Cerebellar cortex (tissue), 1 donor: ENCODE data around the gene CYP11A1.

ENCODE experiments used
- DNase-seq: peaks from one replicate; pipeline ENCODE4 v3.0.0-alpha.2; 2015; ENCODE audit warnings: low spot score

The CYP11A1 gene

GRCh38 chr15:74347757-74348250, 19.6 kb downstream of the CYP11A1 start:
- DNase-seq: no peak

- no peak for DNase-seq
Measured at GRCh38 chr15:74345051-74345450, 22.4 kb downstream of the CYP11A1 start.

- DNase-seq: no peak
Measured at GRCh38 chr15:74343797-74344127, 23.7 kb downstream of the CYP11A1 start.

GRCh38 chr15:74343127-74343796, 24.2 kb downstream of the CYP11A1 start:
- DNase-seq: no peak

- DNase-seq: no peak
Measured at GRCh38 chr15:74340150-74340549, 27.3 kb downstream of the CYP11A1 start.

GRCh38 chr15:74339371-74339770, 28.1 kb downstream of the CYP11A1 start:
- no peak for DNase-seq

GRCh38 chr15:74338676-74339075, 28.8 kb downstream of the CYP11A1 start:
- no peak for DNase-seq

GRCh38 chr15:74337607-74338211, 29.7 kb downstream of the CYP11A1 start:
- no peak for DNase-seq

- no peak for DNase-seq
Measured at GRCh38 chr15:74337146-74337545, 30.3 kb downstream of the CYP11A1 start.

GRCh38 chr15:74336061-74337005, 31.1 kb downstream of the CYP11A1 start:
- DNase-seq: no peak

- DNase-seq: no peak
Measured at GRCh38 chr15:74335396-74335795, 32.0 kb downstream of the CYP11A1 start.

GRCh38 chr15:74334127-74334526, 33.3 kb downstream of the CYP11A1 start:
- no peak for DNase-seq

GRCh38 chr15:74333662-74334061, 33.8 kb downstream of the CYP11A1 start:
- no peak for DNase-seq

- DNase-seq: no peak
Measured at GRCh38 chr15:74333093-74333492, 34.4 kb downstream of the CYP11A1 start.

- no peak for DNase-seq
Measured at GRCh38 chr15:74332611-74333010, 34.8 kb downstream of the CYP11A1 start.

GRCh38 chr15:74332011-74332410, 35.4 kb downstream of the CYP11A1 start:
- DNase-seq: no peak

- no peak for DNase-seq
Measured at GRCh38 chr15:74330861-74331408, 36.5 kb downstream of the CYP11A1 start.

- peak; percentile 86 for DNase-seq
Measured at GRCh38 chr15:74328331-74329056, 39.0 kb downstream of the CYP11A1 start.

- DNase-seq: peak; percentile 71
Measured at GRCh38 chr15:74327756-74328155, 39.7 kb downstream of the CYP11A1 start.

- DNase-seq: no peak
Measured at GRCh38 chr15:74326746-74327145, 40.7 kb downstream of the CYP11A1 start.

GRCh38 chr15:74324714-74325113, 42.7 kb downstream of the CYP11A1 start:
- DNase-seq: no peak
